MM.1S (cell line): Measurements from ENCODE around the gene BCL11A.

Source experiments
- DNase-seq: peaks from one replicate; pipeline ENCODE4 v3.0.0-alpha.2; 2015
- H2AFZ ChIP-seq: fragments of 300-600 bp; sonication (generic); 2 replicates; pipeline ENCODE4 v1.6.0; 2016; ENCODE audit warnings: antibody characterized with exemption, low read length
- H3F3A ChIP-seq: fragments of 300-600 bp; sonication (generic); 2 replicates; pipeline ENCODE4 v1.6.1; 2016; ENCODE audit warnings: mild to moderate bottlenecking, antibody characterized with exemption, low read length, moderate library complexity, mixed read lengths; ENCODE audit not compliant: insufficient read depth
- H3K27ac ChIP-seq: fragments of 300-600 bp; sonication (generic); 2 replicates; pipeline ENCODE4 v1.5.1; 2016; ENCODE audit warnings: mild to moderate bottlenecking, low read length
- H3K27me3 ChIP-seq: fragments of 300-600 bp; sonication (generic); replicated peaks from 2 replicates; pipeline ENCODE4 v1.6.0; 2016; ENCODE audit warnings: low read length; ENCODE audit not compliant: insufficient read depth
- H3K36me3 ChIP-seq: fragments of 300-600 bp; sonication (generic); replicated peaks from 2 replicates; pipeline ENCODE4 v1.6.1; 2016; ENCODE audit warnings: mild to moderate bottlenecking, low read length, mixed read lengths; ENCODE audit not compliant: insufficient read depth
- H3K4me1 ChIP-seq: fragments of 300-600 bp; sonication (generic); 2 replicates; pipeline ENCODE4 v1.6.1; 2016; ENCODE audit warnings: low read length, mixed read lengths
- H3K4me2 ChIP-seq: fragments of 300-600 bp; sonication (generic); 2 replicates; pipeline ENCODE4 v1.6.0; 2016; ENCODE audit warnings: low read depth, low read length
- H3K4me3 ChIP-seq: fragments of 300-600 bp; sonication (generic); 2 replicates; pipeline ENCODE4 v1.5.1; 2016; ENCODE audit warnings: low read length, mixed read lengths
- H3K79me2 ChIP-seq: fragments of 300-600 bp; sonication (generic); 2 replicates; pipeline ENCODE4 v1.6.1; 2016; ENCODE audit warnings: mixed run types, low read length, mixed read lengths
- H3K9ac ChIP-seq: fragments of 300-600 bp; sonication (generic); 2 replicates; pipeline ENCODE4 v1.6.1; 2016; ENCODE audit warnings: low read length, mixed read lengths
- H3K9me2 ChIP-seq: fragments of 300-600 bp; sonication (generic); replicated peaks from 2 replicates; pipeline ENCODE4 v1.6.1; 2016; ENCODE audit warnings: mild to moderate bottlenecking, low read length, mixed read lengths; ENCODE audit not compliant: insufficient read depth
- H3K9me3 ChIP-seq: fragments of 300-600 bp; sonication (generic); replicated peaks from 2 replicates; pipeline ENCODE4 v1.6.1; 2016; ENCODE audit warnings: mild to moderate bottlenecking, low read length, mixed read lengths; ENCODE audit not compliant: insufficient read depth
- H4K20me1 ChIP-seq: fragments of 300-600 bp; sonication (generic); 2 replicates; pipeline ENCODE4 v1.6.1; 2016; ENCODE audit warnings: mild to moderate bottlenecking, low read length, moderate library complexity, mixed read lengths; ENCODE audit not compliant: insufficient read depth
- CTCF ChIP-seq: fragments of 300-600 bp; sonication (generic); IDR thresholded peaks from 2 replicates; pipeline ENCODE4 v1.5.1; 2016; ENCODE audit warnings: antibody characterized with exemption, low read length, mixed read lengths
- EZH2 ChIP-seq: fragments of 300-600 bp; sonication (generic); optimal IDR thresholded peaks from 2 replicates; pipeline ENCODE3; 2017; ENCODE audit warnings: low read depth, mild to moderate bottlenecking, antibody characterized with exemption, low read length, mixed read lengths
- EZH2phosphoT487 ChIP-seq: fragments of 300-600 bp; sonication (generic); IDR thresholded peaks from 2 replicates; pipeline ENCODE4 v1.6.1; 2018; ENCODE audit warnings: antibody characterized with exemption, low read length

The BCL11A gene

GRCh38 chr2:60484133-60484645 is 69.3 kb downstream of the BCL11A start:
- H3K79me2 ChIP-seq = no peaks in the 10 kb centered on the region

GRCh38 chr2:60483401-60483800 is 70.1 kb downstream of the BCL11A start:
- Histone ChIP-seq H3K4me1 (peaks cover 22% of the 10 kb centered on the region), H3K4me3 (peak overlapping the region; percentile 30), H4K20me1 (no peaks in the 10 kb centered on the region)

More at GRCh38 chr2:60484133-60484645, 69.3 kb downstream of the BCL11A start:
- H3F3A ChIP-seq = peaks cover 12% of the 10 kb centered on the region
- H2AFZ ChIP-seq = peak overlapping the region; percentile 5; the same call in 1 of the 2 replicates
- H3K4me3 ChIP-seq = peak overlapping the region; percentile 30
- H3K27ac ChIP-seq = peak overlapping the region; percentile 71
- H3K4me1 ChIP-seq = peaks cover 22% of the 10 kb centered on the region
- H3K27me3 ChIP-seq = no peaks in the 10 kb centered on the region
- H3K36me3 ChIP-seq = no peaks in the 10 kb centered on the region
- H3K9me2 ChIP-seq = no peaks in the 10 kb centered on the region
- H3K9ac ChIP-seq = peak overlapping the region; percentile 39; the same call in 1 of the 2 replicates
- peak; percentile 73 for DNase-seq
- no peak for TF ChIP-seq EZH2
- no peak for TF ChIP-seq CTCF
- TF ChIP-seq EZH2phosphoT487 = no peak
- H3K9me3 ChIP-seq = no peaks in the 10 kb centered on the region
- H3K4me2 ChIP-seq = peak overlapping the region; percentile 80
- H4K20me1 ChIP-seq = no peaks in the 10 kb centered on the region

GRCh38 chr2:60482222-60482621 is 71.2 kb downstream of the BCL11A start:
- Histone ChIP-seq H3K9me3 (no peaks in the 10 kb centered on the region), H4K20me1 (no peaks in the 10 kb centered on the region), H2AFZ (no peak overlapping the region), H3K4me3 (no peak overlapping the region), H3F3A (peaks cover 12% of the 10 kb centered on the region), H3K27me3 (no peaks in the 10 kb centered on the region), H3K4me2 (no peak overlapping the region), H3K4me1 (peaks cover 22% of the 10 kb centered on the region), H3K9me2 (no peaks in the 10 kb centered on the region), H3K79me2 (no peaks in the 10 kb centered on the region), H3K36me3 (no peaks in the 10 kb centered on the region), H3K9ac (no peak overlapping the region), H3K27ac (no peak overlapping the region)
- DNase-seq = no peak
- TF ChIP-seq EZH2phosphoT487 (no peak), EZH2 (no peak), CTCF (no peak)

More at GRCh38 chr2:60483401-60483800, 70.1 kb downstream of the BCL11A start:
- Histone ChIP-seq H3K4me2 (peak overlapping the region; percentile 80), H3K27ac (peak overlapping the region; percentile 71), H3K27me3 (no peaks in the 10 kb centered on the region), H2AFZ (no peak overlapping the region), H3F3A (peaks cover 12% of the 10 kb centered on the region), H3K36me3 (no peaks in the 10 kb centered on the region), H3K9me2 (no peaks in the 10 kb centered on the region), H3K79me2 (no peaks in the 10 kb centered on the region), H3K9me3 (no peaks in the 10 kb centered on the region), H3K9ac (peak overlapping the region; percentile 39; the same call in 1 of the 2 replicates)
- DNase-seq = no peak
- TF ChIP-seq EZH2 (no peak), CTCF (no peak), EZH2phosphoT487 (no peak)
